ENCODE data around the gene SSBP4. TPM values are rescaled to one million over a fixed set of nuclear protein-coding genes. Genes with fewer than 3 reads are reported as not detected.

SSBP4 gene
- total RNA-seq, 1 donor from 2014 or later, result 56.6 TPM

DNA sequence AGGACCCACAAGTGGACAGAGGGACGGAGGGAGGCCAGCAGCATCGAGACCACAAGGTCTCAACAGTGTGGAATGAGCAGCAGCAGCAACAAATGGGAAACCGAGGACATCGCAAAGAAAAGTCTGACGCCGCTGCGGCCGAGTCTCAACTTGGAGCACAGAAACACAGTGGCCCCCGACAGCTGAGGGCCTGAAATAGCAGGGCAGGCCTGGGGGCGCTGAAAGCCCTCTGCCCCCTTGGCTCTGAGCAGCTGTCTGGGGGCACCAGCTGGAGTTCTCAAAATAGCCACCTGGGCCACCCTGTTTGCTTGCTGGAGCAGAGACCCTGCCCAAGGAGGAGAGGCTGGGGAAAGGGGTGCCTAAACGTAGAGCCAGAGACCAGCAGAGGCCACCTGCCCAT lies 24.6 kb downstream of the SSBP4 start:
- no peak overlapping the region for H3K27ac Mint-ChIP-seq (ENCODE audit: unreplicated experiment)
- no peak overlapping the region for H3K9ac ChIP-seq (ENCODE audit: low read length)
- FAIRE-seq, result no peak
- no peaks in the 10 kb centered on the region for H3K36me3 ChIP-seq (ENCODE audit: insufficient read depth, low read length)
- no peaks in the 10 kb centered on the region for H3K79me2 ChIP-seq (ENCODE audit: insufficient read depth, low read length)
- no peak overlapping the region for H3K27ac ChIP-seq (ENCODE audit: low read depth, low read length)
- H3K36me3 Mint-ChIP-seq (ENCODE audit: low read depth, unreplicated experiment), result peaks cover 10% of the 10 kb centered on the region
- no peak overlapping the region for H2AFZ ChIP-seq (ENCODE audit: low read depth, low read length)
- H3K4me1 Mint-ChIP-seq (ENCODE audit: low read depth, unreplicated experiment), result peaks cover 22% of the 10 kb centered on the region
- no peak for DNase-seq (ENCODE audit: low read depth)
- no peaks in the 10 kb centered on the region for H3K27me3 Mint-ChIP-seq (ENCODE audit: low read depth, unreplicated experiment)
- H3K4me3 Mint-ChIP-seq (ENCODE audit: unreplicated experiment), result no peak overlapping the region
- no peaks in the 10 kb centered on the region for H3K9me3 Mint-ChIP-seq (ENCODE audit: unreplicated experiment)
- no peaks in the 10 kb centered on the region for H3K9me3 ChIP-seq (ENCODE audit: insufficient read depth, low read depth, low read length)
- peaks cover 74% of the 10 kb centered on the region for H4K20me1 ChIP-seq (ENCODE audit: insufficient read depth, low read length)
- TF ChIP-seq EZH2 (IDR thresholded peaks at IDR 0.05; ENCODE audit: insufficient read depth, low read length), result no peak
- H3K27me3 ChIP-seq (ENCODE audit: insufficient read depth, low read length), result no peaks in the 10 kb centered on the region
- peaks cover 13% of the 10 kb centered on the region for H3K4me1 ChIP-seq (ENCODE audit: insufficient read depth, low read length)
- no peak overlapping the region for H3K4me3 ChIP-seq (ENCODE audit: insufficient read depth, low read depth, low read length)
- no peak overlapping the region for H3K4me2 ChIP-seq (ENCODE audit: low read length)

DNA sequence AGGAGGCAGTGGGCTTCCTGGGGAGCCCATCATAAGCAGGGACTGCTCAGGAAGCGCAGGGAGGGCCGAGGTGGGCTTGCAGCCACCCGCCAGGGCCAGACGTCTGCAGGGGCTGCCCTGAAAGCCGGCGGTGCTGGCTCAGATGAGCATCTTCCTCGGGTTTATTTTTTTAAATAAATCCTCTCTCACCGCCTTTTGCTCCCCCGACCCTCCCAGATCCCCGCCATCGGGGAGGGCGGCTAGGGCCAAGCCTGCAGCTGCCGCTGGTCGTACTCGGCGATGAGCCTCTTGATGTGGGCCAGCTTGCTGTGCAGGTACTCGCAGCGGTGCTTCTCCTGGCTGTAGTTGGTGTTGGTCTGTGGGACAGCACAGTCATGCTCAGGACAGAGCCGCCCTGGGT lies 25.3 kb downstream of the SSBP4 start:
- Histone ChIP-seq H3K4me2 (ENCODE audit: low read length) (no peak overlapping the region), H3K27me3 (ENCODE audit: insufficient read depth, low read length) (no peaks in the 10 kb centered on the region), H3K4me3 (ENCODE audit: insufficient read depth, low read depth, low read length) (no peak overlapping the region), H3K9me3 (ENCODE audit: insufficient read depth, low read depth, low read length) (no peaks in the 10 kb centered on the region), H3K27ac (ENCODE audit: low read depth, low read length) (no peak overlapping the region), H3K9ac (ENCODE audit: low read length) (no peak overlapping the region), H3K36me3 (ENCODE audit: insufficient read depth, low read length) (no peaks in the 10 kb centered on the region), H3K79me2 (ENCODE audit: insufficient read depth, low read length) (peaks cover 3% of the 10 kb centered on the region), H3K4me1 (ENCODE audit: insufficient read depth, low read length) (peaks cover 9% of the 10 kb centered on the region), H4K20me1 (ENCODE audit: insufficient read depth, low read length) (peaks cover 75% of the 10 kb centered on the region), H2AFZ (ENCODE audit: low read depth, low read length) (no peak overlapping the region)
- H3K27me3 Mint-ChIP-seq (ENCODE audit: low read depth, unreplicated experiment), result no peaks in the 10 kb centered on the region
- no peak for DNase-seq (ENCODE audit: low read depth)
- FAIRE-seq, result no peak
- H3K4me3 Mint-ChIP-seq (ENCODE audit: unreplicated experiment), result no peak overlapping the region
- H3K36me3 Mint-ChIP-seq (ENCODE audit: low read depth, unreplicated experiment), result peaks cover 10% of the 10 kb centered on the region
- H3K4me1 Mint-ChIP-seq (ENCODE audit: low read depth, unreplicated experiment), result peaks cover 15% of the 10 kb centered on the region
- H3K27ac Mint-ChIP-seq (ENCODE audit: unreplicated experiment), result no peak overlapping the region
- no peaks in the 10 kb centered on the region for H3K9me3 Mint-ChIP-seq (ENCODE audit: unreplicated experiment)
- TF ChIP-seq, protein P1, sequence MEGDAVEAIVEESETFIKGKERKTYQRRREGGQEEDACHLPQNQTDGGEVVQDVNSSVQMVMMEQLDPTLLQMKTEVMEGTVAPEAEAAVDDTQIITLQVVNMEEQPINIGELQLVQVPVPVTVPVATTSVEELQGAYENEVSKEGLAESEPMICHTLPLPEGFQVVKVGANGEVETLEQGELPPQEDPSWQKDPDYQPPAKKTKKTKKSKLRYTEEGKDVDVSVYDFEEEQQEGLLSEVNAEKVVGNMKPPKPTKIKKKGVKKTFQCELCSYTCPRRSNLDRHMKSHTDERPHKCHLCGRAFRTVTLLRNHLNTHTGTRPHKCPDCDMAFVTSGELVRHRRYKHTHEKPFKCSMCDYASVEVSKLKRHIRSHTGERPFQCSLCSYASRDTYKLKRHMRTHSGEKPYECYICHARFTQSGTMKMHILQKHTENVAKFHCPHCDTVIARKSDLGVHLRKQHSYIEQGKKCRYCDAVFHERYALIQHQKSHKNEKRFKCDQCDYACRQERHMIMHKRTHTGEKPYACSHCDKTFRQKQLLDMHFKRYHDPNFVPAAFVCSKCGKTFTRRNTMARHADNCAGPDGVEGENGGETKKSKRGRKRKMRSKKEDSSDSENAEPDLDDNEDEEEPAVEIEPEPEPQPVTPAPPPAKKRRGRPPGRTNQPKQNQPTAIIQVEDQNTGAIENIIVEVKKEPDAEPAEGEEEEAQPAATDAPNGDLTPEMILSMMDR (IDR thresholded peaks at IDR 0.05; ENCODE audit: insufficient read depth, low read depth, low read length), result no peak
- TF ChIP-seq EZH2 (IDR thresholded peaks at IDR 0.05; ENCODE audit: insufficient read depth, low read length), result no peak

DNA sequence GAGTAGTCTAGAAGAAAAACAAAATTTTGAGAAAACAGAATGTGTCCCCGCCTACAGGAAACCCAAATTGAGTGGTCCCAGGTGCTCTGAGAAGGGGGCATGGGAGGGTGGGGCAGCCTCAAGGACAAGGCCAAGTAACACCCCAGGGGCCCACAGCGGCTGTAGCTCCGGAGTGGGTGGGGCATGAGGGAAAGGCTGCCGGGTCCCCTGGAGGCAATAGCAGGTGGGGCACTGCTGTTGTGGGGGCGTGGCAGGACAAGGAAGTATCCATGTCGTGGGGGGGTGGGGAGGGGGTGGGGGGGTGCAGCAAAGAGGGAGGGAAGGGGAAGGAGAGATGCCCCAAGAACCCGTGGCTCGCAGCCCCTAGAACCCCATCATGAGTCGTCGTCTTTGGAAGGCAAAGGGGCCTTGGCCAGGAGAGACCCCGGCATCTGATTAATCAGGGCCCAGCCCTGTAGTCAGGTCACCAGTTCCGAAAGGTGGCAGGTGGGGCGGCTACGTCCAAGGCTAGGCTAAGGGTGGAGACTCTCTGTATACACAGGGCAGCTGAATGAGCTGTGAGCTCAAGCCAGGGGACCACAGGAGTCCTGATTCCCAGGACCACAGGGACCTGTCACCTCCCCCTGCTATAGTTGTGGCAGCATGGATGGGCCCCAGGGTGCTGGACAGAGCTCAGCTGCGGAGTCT lies 26.2 kb downstream of the SSBP4 start:
- no peaks in the 10 kb centered on the region for H3K9me3 ChIP-seq (ENCODE audit: insufficient read depth, low read depth, low read length)
- H3K4me3 Mint-ChIP-seq (ENCODE audit: unreplicated experiment), result no peak overlapping the region
- H2AFZ ChIP-seq (ENCODE audit: low read depth, low read length), result no peak overlapping the region
- H3K9me3 Mint-ChIP-seq (ENCODE audit: unreplicated experiment), result no peaks in the 10 kb centered on the region
- no peak for TF ChIP-seq EZH2 (IDR thresholded peaks at IDR 0.05; ENCODE audit: insufficient read depth, low read length)
- TF ChIP-seq, protein P1 (IDR thresholded peaks at IDR 0.05; ENCODE audit: insufficient read depth, low read depth, low read length), result no peak
- H3K27me3 Mint-ChIP-seq (ENCODE audit: low read depth, unreplicated experiment), result no peaks in the 10 kb centered on the region
- H3K4me3 ChIP-seq (ENCODE audit: insufficient read depth, low read depth, low read length), result no peak overlapping the region
- H4K20me1 ChIP-seq (ENCODE audit: insufficient read depth, low read length), result peaks cover 76% of the 10 kb centered on the region
- peaks cover 4% of the 10 kb centered on the region for H3K4me1 ChIP-seq (ENCODE audit: insufficient read depth, low read length)
- DNase-seq (ENCODE audit: low read depth), result no peak
- H3K9ac ChIP-seq (ENCODE audit: low read length), result no peak overlapping the region
- H3K4me2 ChIP-seq (ENCODE audit: low read length), result no peak overlapping the region
- H3K27ac ChIP-seq (ENCODE audit: low read depth, low read length), result no peak overlapping the region
- H3K27ac Mint-ChIP-seq (ENCODE audit: unreplicated experiment), result no peak overlapping the region
- peaks cover 3% of the 10 kb centered on the region for H3K79me2 ChIP-seq (ENCODE audit: insufficient read depth, low read length)
- FAIRE-seq, result no peak
- no peaks in the 10 kb centered on the region for H3K27me3 ChIP-seq (ENCODE audit: insufficient read depth, low read length)
- peaks cover 10% of the 10 kb centered on the region for H3K36me3 Mint-ChIP-seq (ENCODE audit: low read depth, unreplicated experiment)
- peaks cover 3% of the 10 kb centered on the region for H3K36me3 ChIP-seq (ENCODE audit: insufficient read depth, low read length)
- peaks cover 9% of the 10 kb centered on the region for H3K4me1 Mint-ChIP-seq (ENCODE audit: low read depth, unreplicated experiment)

Measured in astrocyte (in vitro differentiated cells and primary cell).